Mesenchymal stem cell (in vitro differentiated cells and primary cell): Measurements from ENCODE around the gene CERS6.

Experiments used
- DNase-seq: peaks from one replicate; pipeline ENCODE4 v3.0.0-alpha.2; 2013
- H2AFZ ChIP-seq: one replicate; pipeline ENCODE4 v1.6.1; 2013; ENCODE audit warnings: low read depth, mild to moderate bottlenecking, control low read depth, inconsistent platforms, low read length, moderate library complexity
- H2AK5ac ChIP-seq: 2 replicates; pipeline ENCODE4 v1.6.1; 2013; ENCODE audit warnings: low read length, moderate library complexity, mild to moderate bottlenecking, inconsistent platforms; ENCODE audit not compliant: severe bottlenecking
- H2BK120ac ChIP-seq: one replicate; pipeline ENCODE4 v1.6.1; 2013; ENCODE audit warnings: low read depth, mild to moderate bottlenecking, inconsistent platforms, low read length, moderate library complexity
- H2BK12ac ChIP-seq, 2 experiments: one replicate each; pipeline ENCODE4 v1.6.1; 2013; ENCODE audit warnings: inconsistent platforms in 2 of 2, low read length in 2 of 2, mild to moderate bottlenecking in 2 of 2, moderate library complexity in 2 of 2, control low read depth in 1 of 2
- H2BK15ac ChIP-seq: one replicate; pipeline ENCODE4 v1.6.1; 2013; ENCODE audit warnings: mild to moderate bottlenecking, low read depth, inconsistent platforms; ENCODE audit not compliant: poor library complexity, severe bottlenecking
- H2BK5ac ChIP-seq: 2 replicates; pipeline ENCODE4 v1.6.1; 2013; ENCODE audit warnings: low read depth, mild to moderate bottlenecking, low read length, control low read depth, inconsistent platforms; ENCODE audit not compliant: poor library complexity, severe bottlenecking
- H3K14ac ChIP-seq, 2 experiments: one replicate each; pipeline ENCODE4 v1.6.1; 2013; ENCODE audit warnings: inconsistent platforms in 2 of 2, low read length in 2 of 2, control low read depth in 1 of 2, mild to moderate bottlenecking in 1 of 2, moderate library complexity in 1 of 2
- H3K18ac ChIP-seq, 2 experiments: one replicate each; pipeline ENCODE4 v1.6.1; 2013; ENCODE audit warnings: inconsistent platforms in 2 of 2, low read length in 2 of 2, control low read depth in 1 of 2, low read depth in 1 of 2, mild to moderate bottlenecking in 1 of 2
- H3K23ac ChIP-seq, 2 experiments: one replicate each; pipeline ENCODE4 v1.6.1; 2013; ENCODE audit warnings: inconsistent platforms in 2 of 2, low read length in 2 of 2, mild to moderate bottlenecking in 2 of 2, moderate library complexity in 2 of 2, control low read depth in 1 of 2
- H3K27ac ChIP-seq: 2 replicates; pipeline ENCODE4 v1.5.1; 2013; ENCODE audit warnings: mild to moderate bottlenecking, moderate library complexity, low read length, control low read depth, inconsistent platforms; ENCODE audit not compliant: poor library complexity, severe bottlenecking
- H3K27me3 ChIP-seq, 2 experiments: 2 replicates each; pipeline versions ENCODE4 v1.6.1 to v1.7.0; 2013; ENCODE audit warnings: low read length in 2 of 2, mild to moderate bottlenecking in 2 of 2, moderate library complexity in 2 of 2, control low read depth in 1 of 2, inconsistent platforms in 1 of 2; ENCODE audit not compliant: control insufficient read depth in 1 of 2, insufficient read depth in 1 of 2
- H3K36me3 ChIP-seq, 2 experiments: 2 replicates each; pipeline versions ENCODE4 v1.6.1 to v1.7.0; 2013; ENCODE audit warnings: low read length in 2 of 2, control low read depth in 1 of 2, inconsistent platforms in 1 of 2, low read depth in 1 of 2, mild to moderate bottlenecking in 1 of 2; ENCODE audit not compliant: insufficient read depth in 2 of 2, control insufficient read depth in 1 of 2
- H3K4ac ChIP-seq, 2 experiments: one replicate each; pipeline ENCODE4 v1.6.1; 2013; ENCODE audit warnings: inconsistent platforms in 2 of 2, low read length in 2 of 2, mild to moderate bottlenecking in 2 of 2, moderate library complexity in 2 of 2, control low read depth in 1 of 2, low read depth in 1 of 2
- H3K4me1 ChIP-seq: 2 replicates; pipeline ENCODE4 v1.6.1; 2013; ENCODE audit warnings: low read depth, low read length, control low read depth; ENCODE audit not compliant: control insufficient read depth, insufficient read depth
- H3K4me2 ChIP-seq: 2 replicates; pipeline ENCODE4 v1.6.1; 2013; ENCODE audit warnings: low read length, mild to moderate bottlenecking, inconsistent platforms; ENCODE audit not compliant: poor library complexity, severe bottlenecking
- H3K4me3 ChIP-seq, 2 experiments: 2 replicates each; pipeline versions ENCODE4 v1.5.1 to v1.7.0; 2013; ENCODE audit warnings: low read length in 2 of 2, mild to moderate bottlenecking in 2 of 2, control low read depth in 1 of 2, low read depth in 1 of 2; ENCODE audit not compliant: insufficient read depth in 1 of 2
- H3K79me1 ChIP-seq: replicated peaks from 2 replicates; pipeline ENCODE4 v1.6.1; 2013; ENCODE audit warnings: mild to moderate bottlenecking, control low read depth, low read length, inconsistent platforms; ENCODE audit not compliant: poor library complexity, severe bottlenecking
- H3K9ac ChIP-seq: 2 replicates; pipeline ENCODE4 v1.7.0; 2013; ENCODE audit warnings: mild to moderate bottlenecking, low read length, moderate library complexity
- H3K9me3 ChIP-seq: 2 replicates; pipeline ENCODE4 v1.7.0; 2013; ENCODE audit warnings: mild to moderate bottlenecking, low read length; ENCODE audit not compliant: control insufficient read depth
- H4K8ac ChIP-seq: one replicate; pipeline ENCODE4 v1.6.1; 2013; ENCODE audit warnings: inconsistent platforms, mild to moderate bottlenecking, low read length, moderate library complexity
- H4K91ac ChIP-seq: one replicate; pipeline ENCODE4 v1.6.1; 2013; ENCODE audit warnings: mild to moderate bottlenecking, low read length, inconsistent platforms
- WGBS: methylation state at CpG from one replicate; pipeline ENCODE4 v1.1.7; 2013; ENCODE audit warnings: mixed read lengths; 5-methylcytosine and 5-hydroxymethylcytosine counted together

CERS6 gene

DNA sequence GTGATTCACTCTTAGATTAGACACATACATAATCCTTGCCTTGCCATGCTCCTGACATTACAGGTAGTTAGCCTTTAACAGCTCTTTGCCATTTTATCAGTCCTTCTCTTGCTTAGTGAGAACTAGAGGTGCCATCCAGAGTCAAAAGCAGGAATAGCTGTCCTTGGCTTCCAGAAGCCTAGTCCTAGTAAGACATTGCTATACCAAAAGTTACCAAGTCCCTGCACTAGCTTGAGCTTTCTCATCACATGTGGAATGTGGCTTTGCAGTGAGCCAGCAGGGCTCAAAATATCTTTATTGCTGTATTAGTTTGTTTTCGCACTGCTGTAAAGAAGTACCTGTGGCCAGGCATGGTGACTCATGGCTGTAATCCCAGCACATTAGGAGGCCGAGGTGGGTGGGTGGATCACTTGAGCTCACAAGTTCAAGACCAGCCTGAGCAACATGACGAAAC lies 241.6 kb downstream of the CERS6 start:
- no peak overlapping the region for H2BK120ac ChIP-seq
- H3K4me2 ChIP-seq, result no peak overlapping the region
- H3K14ac ChIP-seq, result no peak overlapping the region
- no peak overlapping the region for H3K4ac ChIP-seq
- H3K4me3 ChIP-seq, result no peak overlapping the region
- H2AK5ac ChIP-seq, result no peak overlapping the region
- H3K36me3 ChIP-seq, result no peaks in the 10 kb centered on the region
- WGBS, result 91% methylated on average over 3 of the region's 3 CpGs
- H3K9me3 ChIP-seq, result no peaks in the 10 kb centered on the region
- no peaks in the 10 kb centered on the region for H3K4me1 ChIP-seq
- no peak overlapping the region for H4K91ac ChIP-seq
- no peak for DNase-seq
- no peak overlapping the region for H3K23ac ChIP-seq
- no peak overlapping the region for H2BK5ac ChIP-seq
- H3K27me3 ChIP-seq, result no peaks in the 10 kb centered on the region
- H3K27ac ChIP-seq, result no peak overlapping the region
- no peak overlapping the region for H2BK15ac ChIP-seq
- H3K79me1 ChIP-seq, result peaks cover 3% of the 10 kb centered on the region
- H3K18ac ChIP-seq, result no peak overlapping the region
- H4K8ac ChIP-seq, result no peak overlapping the region
- no peak overlapping the region for H2BK12ac ChIP-seq
- H3K9ac ChIP-seq, result no peak overlapping the region
- H2AFZ ChIP-seq, result no peak overlapping the region

DNA sequence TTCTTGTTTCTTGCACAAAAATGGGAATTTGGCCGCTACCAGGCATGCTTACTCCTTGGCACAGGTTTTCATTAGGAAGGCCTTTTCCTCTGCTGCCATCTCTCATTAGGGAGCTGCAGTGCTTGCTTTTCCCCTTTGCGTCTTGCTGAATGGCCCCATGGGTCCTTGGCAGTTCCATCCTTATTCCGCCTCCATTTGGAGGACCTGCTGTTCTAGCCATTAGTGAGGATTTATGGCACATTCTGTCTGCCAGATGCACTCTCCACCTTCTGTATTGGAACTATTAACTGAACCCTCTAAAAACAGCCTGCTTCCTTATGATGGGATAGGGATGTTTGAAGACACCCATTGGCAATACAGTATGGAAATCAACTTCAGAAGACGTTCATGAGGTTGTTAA lies 242.9 kb downstream of the CERS6 start:
- H2AK5ac ChIP-seq, result no peak overlapping the region
- 89% methylated on average over 2 of the region's 4 CpGs for WGBS
- no peak overlapping the region for H3K9ac ChIP-seq
- H3K14ac ChIP-seq, result no peak overlapping the region
- no peak overlapping the region for H3K4ac ChIP-seq
- H4K8ac ChIP-seq, result no peak overlapping the region
- no peak for DNase-seq
- no peak overlapping the region for H3K23ac ChIP-seq
- H3K36me3 ChIP-seq, result no peaks in the 10 kb centered on the region
- H2BK5ac ChIP-seq, result no peak overlapping the region
- no peaks in the 10 kb centered on the region for H3K27me3 ChIP-seq
- no peak overlapping the region for H4K91ac ChIP-seq
- H3K18ac ChIP-seq, result no peak overlapping the region
- no peaks in the 10 kb centered on the region for H3K4me1 ChIP-seq
- no peak overlapping the region for H2BK12ac ChIP-seq
- no peak overlapping the region for H2AFZ ChIP-seq
- no peak overlapping the region for H3K27ac ChIP-seq
- H3K4me2 ChIP-seq, result no peak overlapping the region
- H3K9me3 ChIP-seq, result no peaks in the 10 kb centered on the region
- H3K4me3 ChIP-seq, result no peak overlapping the region
- no peak overlapping the region for H2BK120ac ChIP-seq
- H3K79me1 ChIP-seq, result peaks cover 3% of the 10 kb centered on the region
- H2BK15ac ChIP-seq, result no peak overlapping the region

DNA sequence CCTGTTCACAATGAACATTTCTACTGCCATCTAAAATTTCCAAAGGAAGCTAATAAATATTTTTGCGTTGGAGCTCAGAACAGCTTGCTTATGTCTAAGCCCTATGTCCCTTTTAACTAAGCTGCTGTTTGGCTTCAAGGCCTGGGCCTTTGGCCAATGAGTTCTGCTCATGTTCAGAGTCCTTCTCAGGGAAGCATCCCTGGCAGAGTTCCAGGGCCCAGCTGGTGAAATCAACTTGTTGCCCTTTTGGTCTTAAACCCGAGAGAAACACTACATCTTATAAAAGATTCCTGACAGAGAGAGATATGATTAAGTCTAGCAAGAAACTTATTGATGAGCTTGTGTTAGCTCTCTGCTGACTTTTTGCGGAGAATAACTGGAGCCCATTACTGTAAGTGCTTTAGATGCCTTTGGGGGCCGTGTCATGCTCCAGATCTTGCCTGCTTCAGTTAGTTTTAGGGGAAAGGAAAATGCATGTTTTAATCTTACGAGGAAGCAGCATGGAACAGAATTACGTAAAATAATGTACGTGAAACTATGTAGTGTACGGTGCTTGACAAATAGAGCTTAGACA lies 243.9 kb downstream of the CERS6 start:
- Histone ChIP-seq H2BK5ac (no peak overlapping the region), H3K79me1 (peaks cover 3% of the 10 kb centered on the region), H3K9me3 (no peaks in the 10 kb centered on the region), H2BK15ac (no peak overlapping the region), H3K14ac (no peak overlapping the region), H3K4me2 (no peak overlapping the region), H3K9ac (no peak overlapping the region), H3K4me3 (no peak overlapping the region), H2BK12ac (no peak overlapping the region), H3K27me3 (no peaks in the 10 kb centered on the region), H2AK5ac (no peak overlapping the region), H2BK120ac (no peak overlapping the region), H2AFZ (no peak overlapping the region), H3K4me1 (no peaks in the 10 kb centered on the region), H3K23ac (no peak overlapping the region), H3K27ac (no peak overlapping the region), H3K4ac (no peak overlapping the region), H3K18ac (no peak overlapping the region), H4K91ac (no peak overlapping the region), H3K36me3 (no peaks in the 10 kb centered on the region), H4K8ac (no peak overlapping the region)
- 88% methylated on average over 7 of the region's 8 CpGs for WGBS
- DNase-seq, result peak; percentile 73

DNA sequence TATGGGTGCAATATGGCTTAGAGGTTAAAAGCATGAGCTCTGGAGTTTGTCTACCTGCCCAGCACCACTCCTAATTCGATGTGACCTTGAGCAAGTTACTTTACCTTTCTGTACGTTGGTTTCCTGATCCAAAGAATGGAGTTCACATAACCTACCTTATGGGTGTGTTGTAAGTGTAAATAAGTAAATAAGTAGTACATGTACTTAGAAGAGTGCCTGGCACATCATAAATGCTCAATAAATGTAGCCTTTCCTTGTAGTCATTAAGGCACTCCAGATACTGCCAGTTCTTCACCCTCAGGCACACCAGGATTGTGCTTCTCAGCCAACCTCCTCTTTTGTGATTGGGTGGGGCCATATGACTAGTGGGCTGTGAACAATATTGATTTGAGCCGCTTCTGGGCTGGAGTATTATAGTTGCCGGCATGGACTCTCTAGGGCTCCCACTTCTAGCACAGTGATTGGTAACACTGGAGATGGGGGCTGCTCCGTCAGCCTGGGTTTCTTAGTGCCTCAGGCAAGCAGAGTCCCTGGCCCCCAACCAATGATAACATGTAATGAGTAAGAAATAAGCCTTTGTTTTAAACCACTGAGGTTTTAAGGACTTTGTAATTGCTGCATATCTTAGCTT lies 244.7 kb downstream of the CERS6 start:
- Histone ChIP-seq H3K18ac (no peak overlapping the region), H3K27ac (no peak overlapping the region), H3K14ac (no peak overlapping the region), H4K91ac (no peak overlapping the region), H3K27me3 (no peaks in the 10 kb centered on the region), H3K23ac (no peak overlapping the region), H3K9me3 (no peaks in the 10 kb centered on the region), H2AK5ac (no peak overlapping the region), H3K9ac (no peak overlapping the region), H4K8ac (no peak overlapping the region), H2AFZ (no peak overlapping the region), H3K4ac (no peak overlapping the region), H3K4me1 (no peaks in the 10 kb centered on the region), H3K79me1 (peaks cover 3% of the 10 kb centered on the region), H3K36me3 (no peaks in the 10 kb centered on the region), H3K4me2 (no peak overlapping the region), H2BK15ac (no peak overlapping the region), H2BK120ac (no peak overlapping the region), H2BK12ac (no peak overlapping the region), H3K4me3 (no peak overlapping the region), H2BK5ac (no peak overlapping the region)
- DNase-seq, result no peak
- WGBS, result 92% methylated on average over 4 of the region's 5 CpGs
